DOHH2 (cell line): ENCODE measurements around the gene FUT7.

Experiments used
- H3F3A ChIP-seq: fragments of 200-600 bp; sonication (generic), shearing (Covaris generic); 2 replicates; pipeline ENCODE4 v1.6.0; 2016; ENCODE audit warnings: antibody characterized with exemption, mild to moderate bottlenecking; ENCODE audit not compliant: control insufficient read depth, insufficient read depth
- H3K27ac ChIP-seq: fragments of 200-600 bp; sonication (generic); 2 replicates; pipeline ENCODE4 v1.5.1; 2014; ENCODE audit warnings: low read depth, mild to moderate bottlenecking, low read length, moderate library complexity
- H3K27me3 ChIP-seq: fragments of 200-600 bp; sonication (generic); 2 replicates; pipeline ENCODE4 v1.6.1; 2014; ENCODE audit warnings: mild to moderate bottlenecking, low read length, mixed read lengths; ENCODE audit not compliant: control insufficient read depth
- H3K36me3 ChIP-seq: fragments of 200-600 bp; sonication (generic); 2 replicates; pipeline ENCODE4 v1.6.1; 2014; ENCODE audit warnings: mild to moderate bottlenecking, low read length, moderate library complexity, mixed read lengths; ENCODE audit not compliant: control insufficient read depth
- H3K4me1 ChIP-seq: fragments of 200-600 bp; sonication (generic); 2 replicates; pipeline ENCODE4 v1.6.1; 2014; ENCODE audit warnings: mild to moderate bottlenecking, low read length, mixed read lengths; ENCODE audit not compliant: control insufficient read depth
- H3K4me2 ChIP-seq: fragments of 200-600 bp; sonication (generic); 2 replicates; pipeline ENCODE4 v1.6.0; 2014; ENCODE audit warnings: mild to moderate bottlenecking, low read length, moderate library complexity
- H3K4me3 ChIP-seq: fragments of 200-600 bp; sonication (generic); 2 replicates; pipeline ENCODE4 v1.5.1; 2014; ENCODE audit warnings: mild to moderate bottlenecking, low read length, mixed read lengths
- H3K79me2 ChIP-seq: fragments of 200-600 bp; sonication (generic); 2 replicates; pipeline ENCODE4 v1.6.1; 2014; ENCODE audit warnings: mild to moderate bottlenecking, low read length, mixed read lengths; ENCODE audit not compliant: control insufficient read depth
- H3K9me2 ChIP-seq: fragments of 200-600 bp; sonication (generic); replicated peaks from 2 replicates; pipeline ENCODE4 v1.6.1; 2014; ENCODE audit warnings: mild to moderate bottlenecking, low read length, mixed read lengths; ENCODE audit not compliant: control insufficient read depth
- H3K9me3 ChIP-seq: fragments of 200-600 bp; sonication (generic); 2 replicates; pipeline ENCODE4 v1.6.1; 2014; ENCODE audit warnings: antibody characterized with exemption, low read length, mixed read lengths; ENCODE audit not compliant: control insufficient read depth, insufficient read depth
- H4K20me1 ChIP-seq: fragments of 200-600 bp; sonication (generic); 2 replicates; pipeline ENCODE4 v1.6.0; 2014; ENCODE audit warnings: low read depth, mild to moderate bottlenecking, antibody characterized with exemption, low read length, moderate library complexity; ENCODE audit not compliant: control insufficient read depth, insufficient read depth
- EZH2phosphoT487 ChIP-seq: fragments of 200-600 bp; sonication (generic); IDR thresholded peaks from 2 replicates; pipeline ENCODE4 v1.6.1; 2017; ENCODE audit warnings: borderline replicate concordance, mild to moderate bottlenecking, antibody characterized with exemption, low read length, moderate library complexity, mixed read lengths
- TF ChIP-seq, protein P1 (sequence below): fragments of 200-600 bp; sonication (generic); IDR thresholded peaks from one replicate; pipeline ENCODE4 v1.5.1; 2014; ENCODE audit warnings: antibody characterized with exemption, mild to moderate bottlenecking, low read depth, low read length; ENCODE audit not compliant: poor library complexity, severe bottlenecking

FUT7 gene

GRCh38 chr9:137009938-137010732, 21.8 kb downstream of the FUT7 start:
- no peak for TF ChIP-seq EZH2phosphoT487
- TF ChIP-seq, protein P1, sequence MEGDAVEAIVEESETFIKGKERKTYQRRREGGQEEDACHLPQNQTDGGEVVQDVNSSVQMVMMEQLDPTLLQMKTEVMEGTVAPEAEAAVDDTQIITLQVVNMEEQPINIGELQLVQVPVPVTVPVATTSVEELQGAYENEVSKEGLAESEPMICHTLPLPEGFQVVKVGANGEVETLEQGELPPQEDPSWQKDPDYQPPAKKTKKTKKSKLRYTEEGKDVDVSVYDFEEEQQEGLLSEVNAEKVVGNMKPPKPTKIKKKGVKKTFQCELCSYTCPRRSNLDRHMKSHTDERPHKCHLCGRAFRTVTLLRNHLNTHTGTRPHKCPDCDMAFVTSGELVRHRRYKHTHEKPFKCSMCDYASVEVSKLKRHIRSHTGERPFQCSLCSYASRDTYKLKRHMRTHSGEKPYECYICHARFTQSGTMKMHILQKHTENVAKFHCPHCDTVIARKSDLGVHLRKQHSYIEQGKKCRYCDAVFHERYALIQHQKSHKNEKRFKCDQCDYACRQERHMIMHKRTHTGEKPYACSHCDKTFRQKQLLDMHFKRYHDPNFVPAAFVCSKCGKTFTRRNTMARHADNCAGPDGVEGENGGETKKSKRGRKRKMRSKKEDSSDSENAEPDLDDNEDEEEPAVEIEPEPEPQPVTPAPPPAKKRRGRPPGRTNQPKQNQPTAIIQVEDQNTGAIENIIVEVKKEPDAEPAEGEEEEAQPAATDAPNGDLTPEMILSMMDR: no peak
- no peak overlapping the region for H3K4me3 ChIP-seq
- H3K27ac ChIP-seq: no peak overlapping the region
- no peaks in the 10 kb centered on the region for H3K27me3 ChIP-seq
- no peaks in the 10 kb centered on the region for H4K20me1 ChIP-seq
- H3F3A ChIP-seq: no peaks in the 10 kb centered on the region
- H3K9me2 ChIP-seq: no peaks in the 10 kb centered on the region
- H3K79me2 ChIP-seq: no peaks in the 10 kb centered on the region
- H3K4me1 ChIP-seq: peaks cover 4% of the 10 kb centered on the region; the same call in 1 of the 2 replicates
- no peak overlapping the region for H3K4me2 ChIP-seq
- H3K36me3 ChIP-seq: no peaks in the 10 kb centered on the region
- H3K9me3 ChIP-seq: no peaks in the 10 kb centered on the region

DNA sequence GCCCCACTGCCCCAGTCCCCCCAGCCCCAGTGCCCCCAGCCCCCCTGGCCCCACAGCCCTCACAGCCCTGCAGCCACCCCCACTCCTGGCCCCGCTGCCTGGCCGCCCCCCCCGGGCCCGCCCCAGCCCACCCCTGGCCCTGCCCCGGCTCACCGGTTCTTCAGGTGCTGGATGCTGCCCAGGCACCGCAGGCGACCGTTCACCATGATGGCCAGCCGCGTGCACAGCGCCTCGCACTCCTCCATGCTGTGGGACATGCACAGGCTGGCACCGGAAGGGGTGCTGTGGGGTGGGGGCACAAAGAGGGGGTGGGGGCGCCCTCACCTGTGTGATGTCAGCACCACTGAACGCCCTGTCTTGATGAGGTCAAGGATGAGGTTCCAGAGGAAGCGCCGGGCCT, 22.7 kb downstream of the FUT7 start:
- Histone ChIP-seq H3K4me1 (peaks cover 4% of the 10 kb centered on the region; the same call in 1 of the 2 replicates), H3K36me3 (no peaks in the 10 kb centered on the region), H3K79me2 (no peaks in the 10 kb centered on the region), H3K27ac (no peak overlapping the region), H3K4me2 (no peak overlapping the region), H3K9me3 (no peaks in the 10 kb centered on the region), H3F3A (no peaks in the 10 kb centered on the region), H4K20me1 (no peaks in the 10 kb centered on the region), H3K4me3 (no peak overlapping the region), H3K9me2 (no peaks in the 10 kb centered on the region), H3K27me3 (no peaks in the 10 kb centered on the region)
- TF ChIP-seq EZH2phosphoT487: no peak
- TF ChIP-seq, protein P1: no peak

GRCh38 chr9:137008312-137008711, 23.6 kb downstream of the FUT7 start:
- no peaks in the 10 kb centered on the region for H3F3A ChIP-seq
- no peak overlapping the region for H3K27ac ChIP-seq
- no peaks in the 10 kb centered on the region for H3K36me3 ChIP-seq
- no peak overlapping the region for H3K4me2 ChIP-seq
- no peak for TF ChIP-seq EZH2phosphoT487
- TF ChIP-seq, protein P1: no peak
- H3K4me3 ChIP-seq: no peak overlapping the region
- no peaks in the 10 kb centered on the region for H3K9me2 ChIP-seq
- H3K79me2 ChIP-seq: no peaks in the 10 kb centered on the region
- H3K4me1 ChIP-seq: peaks cover 4% of the 10 kb centered on the region; the same call in 1 of the 2 replicates
- no peaks in the 10 kb centered on the region for H3K27me3 ChIP-seq
- no peaks in the 10 kb centered on the region for H3K9me3 ChIP-seq
- no peaks in the 10 kb centered on the region for H4K20me1 ChIP-seq
